ENCODE measurements around the gene MAN2A2. TPM values are rescaled to one million over a fixed set of nuclear protein-coding genes. Genes with fewer than 3 reads are reported as not detected.
A peak's percentile ranks its signal among the peaks of the same experiment; 100 is the strongest.
"Not testable (repeated sequence)": the region's sequence is repeated elsewhere in the genome, so short reads cannot be mapped to it uniquely, and the experiment has no call there.

The MAN2A2 gene
- polyA plus RNA-seq, 2 donors = 15.8 to 22.1 TPM

DNA sequence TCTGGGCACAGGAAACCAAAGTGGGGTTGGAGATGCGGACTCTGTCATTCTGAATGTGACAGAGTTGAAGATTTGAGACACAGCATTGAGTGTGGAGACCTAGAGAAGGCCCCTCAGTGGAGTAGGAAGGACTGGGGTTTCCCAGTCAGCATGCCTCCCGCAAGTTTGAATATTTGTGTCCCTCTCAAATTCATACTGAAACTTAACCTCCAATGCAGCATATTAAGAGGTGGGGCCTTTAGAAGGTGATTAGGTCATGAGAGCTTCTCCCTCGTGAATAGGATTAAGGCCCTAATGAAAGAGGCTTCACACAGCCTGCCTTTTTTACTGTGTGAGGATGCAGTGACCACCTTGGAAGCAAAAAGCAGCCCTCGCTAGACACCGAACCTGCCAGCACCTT lies 21.3 kb downstream of the MAN2A2 start:
- Histone ChIP-seq H3K4me1 (ENCODE audit: control insufficient read depth in 2 of 2, insufficient read depth in 2 of 2, low read length in 1 of 2) (peaks cover 0 to 2% of the 10 kb centered on the region in 2 donors), H3K27me3 (ENCODE audit: control insufficient read depth in 1 of 2, insufficient read depth in 2 of 2, low read length in 2 of 2) (no peaks in the 10 kb centered on the region), H3K4me3 (ENCODE audit: low read depth in 1 of 2, low read length in 2 of 2) (no peak overlapping the region), H3K9me3 (ENCODE audit: control insufficient read depth in 2 of 2, insufficient read depth in 1 of 2, low read depth in 1 of 2, low read length in 1 of 2) (no peaks in the 10 kb centered on the region), H3K36me3 (ENCODE audit: control insufficient read depth in 2 of 2, insufficient read depth in 2 of 2, low read length in 1 of 2) (peaks cover 6 to 14% of the 10 kb centered on the region in 2 donors), H3K27ac (ENCODE audit: low read depth in 2 of 2, low read length in 1 of 2) (no peak overlapping the region)
- WGBS, 2 donors = 79 to 81% methylated on average over 5 of the region's 5 CpGs

GRCh38 chr15:90926766-90927165 lies 23.7 kb downstream of the MAN2A2 start:
- not testable (repeated sequence) for H3K27ac ChIP-seq (ENCODE audit: low read depth in 2 of 2, low read length in 1 of 2); H3K4me3 ChIP-seq (ENCODE audit: low read depth in 1 of 2, low read length in 2 of 2); H3K9me3 ChIP-seq (ENCODE audit: control insufficient read depth in 2 of 2, insufficient read depth in 1 of 2, low read depth in 1 of 2, low read length in 1 of 2); H3K27me3 ChIP-seq (ENCODE audit: control insufficient read depth in 1 of 2, insufficient read depth in 2 of 2, low read length in 2 of 2); H3K4me1 ChIP-seq (ENCODE audit: control insufficient read depth in 2 of 2, insufficient read depth in 2 of 2, low read length in 1 of 2); H3K36me3 ChIP-seq (ENCODE audit: control insufficient read depth in 2 of 2, insufficient read depth in 2 of 2, low read length in 1 of 2)
- WGBS, 2 donors = 92 to 95% methylated on average over 10 of the region's 10 CpGs

GRCh38 chr15:90928106-90928505 lies 25.0 kb downstream of the MAN2A2 start:
- not testable (repeated sequence) for H3K27ac ChIP-seq (ENCODE audit: low read depth in 2 of 2, low read length in 1 of 2); H3K36me3 ChIP-seq (ENCODE audit: control insufficient read depth in 2 of 2, insufficient read depth in 2 of 2, low read length in 1 of 2); H3K27me3 ChIP-seq (ENCODE audit: control insufficient read depth in 1 of 2, insufficient read depth in 2 of 2, low read length in 2 of 2); H3K4me3 ChIP-seq (ENCODE audit: low read depth in 1 of 2, low read length in 2 of 2); H3K9me3 ChIP-seq (ENCODE audit: control insufficient read depth in 2 of 2, insufficient read depth in 1 of 2, low read depth in 1 of 2, low read length in 1 of 2); H3K4me1 ChIP-seq (ENCODE audit: control insufficient read depth in 2 of 2, insufficient read depth in 2 of 2, low read length in 1 of 2)
- 88 to 91% methylated on average over 7 of the region's 7 CpGs for WGBS, 2 donors

DNA sequence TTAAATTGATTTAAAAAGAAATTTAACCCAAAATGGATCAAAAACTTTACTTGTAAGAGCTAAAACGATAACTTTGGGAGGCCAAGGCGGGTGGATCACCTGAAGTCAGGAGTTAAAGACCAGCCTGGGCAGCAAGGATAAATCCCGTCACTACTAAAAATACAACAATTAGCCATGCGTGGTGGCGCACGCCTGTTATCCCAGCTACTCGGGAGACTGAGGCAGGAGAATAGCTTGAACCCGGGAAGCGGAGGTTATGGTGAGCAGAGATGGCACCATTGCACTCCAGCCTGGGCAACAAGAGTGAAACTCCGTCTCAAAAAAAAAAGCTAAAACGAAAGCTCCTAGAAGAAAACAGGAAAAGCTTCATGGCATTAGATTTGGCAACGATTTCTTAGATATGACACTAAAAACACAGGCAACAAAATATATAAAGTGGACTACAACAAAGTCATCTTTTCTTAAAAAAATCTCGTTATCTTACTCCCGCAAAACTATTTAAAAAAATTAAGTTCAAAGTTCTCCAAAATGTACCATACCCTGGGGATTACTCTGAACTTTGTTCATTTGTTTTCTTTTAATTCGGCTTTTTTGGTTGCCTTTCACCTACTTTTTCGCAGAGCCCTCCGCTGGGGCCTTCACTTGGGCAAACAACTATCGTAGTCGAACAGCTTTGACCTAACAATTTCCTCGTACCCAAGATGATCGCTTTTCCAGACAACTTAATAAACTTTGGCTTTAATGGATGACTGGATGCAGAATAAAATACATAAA lies 26.3 kb downstream of the MAN2A2 start:
- Histone ChIP-seq H3K4me1 (ENCODE audit: control insufficient read depth in 2 of 2, insufficient read depth in 2 of 2, low read length in 1 of 2) (peaks cover 0 to 5% of the 10 kb centered on the region in 2 donors), H3K4me3 (ENCODE audit: low read depth in 1 of 2, low read length in 2 of 2) (peak overlapping the region; percentile 58 to 74), H3K27ac (ENCODE audit: low read depth in 2 of 2, low read length in 1 of 2) (peak overlapping the region; percentile 93 to 96), H3K9me3 (ENCODE audit: control insufficient read depth in 2 of 2, insufficient read depth in 1 of 2, low read depth in 1 of 2, low read length in 1 of 2) (no peaks in the 10 kb centered on the region), H3K36me3 (ENCODE audit: control insufficient read depth in 2 of 2, insufficient read depth in 2 of 2, low read length in 1 of 2) (no peaks in the 10 kb centered on the region), H3K27me3 (ENCODE audit: control insufficient read depth in 1 of 2, insufficient read depth in 2 of 2, low read length in 2 of 2) (no peaks in the 10 kb centered on the region)
- 47 to 49% methylated on average over 21 of the region's 21 CpGs for WGBS, 2 donors

- Histone ChIP-seq H3K27ac (ENCODE audit: low read depth in 2 of 2, low read length in 1 of 2) (peak overlapping the region; percentile 93 to 96), H3K4me3 (ENCODE audit: low read depth in 1 of 2, low read length in 2 of 2) (peak overlapping the region; percentile 10 to 74), H3K36me3 (ENCODE audit: control insufficient read depth in 2 of 2, insufficient read depth in 2 of 2, low read length in 1 of 2) (no peaks in the 10 kb centered on the region), H3K9me3 (ENCODE audit: control insufficient read depth in 2 of 2, insufficient read depth in 1 of 2, low read depth in 1 of 2, low read length in 1 of 2) (no peaks in the 10 kb centered on the region), H3K27me3 (ENCODE audit: control insufficient read depth in 1 of 2, insufficient read depth in 2 of 2, low read length in 2 of 2) (no peaks in the 10 kb centered on the region), H3K4me1 (ENCODE audit: control insufficient read depth in 2 of 2, insufficient read depth in 2 of 2, low read length in 1 of 2) (peaks cover 5 to 8% of the 10 kb centered on the region in 2 donors)
- WGBS, 2 donors = 65 to 69% methylated on average over 15 of the region's 15 CpGs
Measured at GRCh38 chr15:90930861-90931574, 27.9 kb downstream of the MAN2A2 start.

DNA sequence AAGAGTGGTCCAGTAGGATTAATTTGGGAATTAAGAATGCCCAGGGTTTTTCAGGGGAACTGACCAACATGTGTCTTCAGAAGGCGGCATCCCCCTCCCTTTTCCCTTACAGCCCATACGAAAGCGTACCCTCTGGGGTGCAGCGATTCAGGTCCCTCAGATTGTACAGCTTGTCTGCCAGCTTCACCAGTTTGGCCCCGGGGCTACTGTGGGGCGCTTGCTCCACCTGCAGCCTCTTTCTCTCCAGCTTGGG lies 28.4 kb downstream of the MAN2A2 start:
- Histone ChIP-seq H3K36me3 (ENCODE audit: control insufficient read depth in 2 of 2, insufficient read depth in 2 of 2, low read length in 1 of 2) (no peaks in the 10 kb centered on the region), H3K4me3 (ENCODE audit: low read depth in 1 of 2, low read length in 2 of 2) (peak overlapping the region in 1 of 2 donors; percentile 9), H3K27ac (ENCODE audit: low read depth in 2 of 2, low read length in 1 of 2) (peak overlapping the region; percentile 93 to 96), H3K9me3 (ENCODE audit: control insufficient read depth in 2 of 2, insufficient read depth in 1 of 2, low read depth in 1 of 2, low read length in 1 of 2) (no peaks in the 10 kb centered on the region), H3K4me1 (ENCODE audit: control insufficient read depth in 2 of 2, insufficient read depth in 2 of 2, low read length in 1 of 2) (peaks cover 8 to 11% of the 10 kb centered on the region in 2 donors), H3K27me3 (ENCODE audit: control insufficient read depth in 1 of 2, insufficient read depth in 2 of 2, low read length in 2 of 2) (no peaks in the 10 kb centered on the region)
- WGBS, 2 donors = 17 to 35% methylated on average over 5 to 6 of the region's 6 CpGs

- peaks cover 9 to 11% of the 10 kb centered on the region in 2 donors for H3K4me1 ChIP-seq (ENCODE audit: control insufficient read depth in 2 of 2, insufficient read depth in 2 of 2, low read length in 1 of 2)
- H3K4me3 ChIP-seq (ENCODE audit: low read depth in 1 of 2, low read length in 2 of 2) = peak within 1 kb of the TSS; percentile 76 to 78
Measured at GRCh38 chr15:90931828-90932659, 28.9 kb downstream of the MAN2A2 start, which contains the start of gene HDDC3. Gene HDDC3 (minus strand): TSS chr15:90932549. CDS start chr15:90932540, 9 bp downstream.

DNA sequence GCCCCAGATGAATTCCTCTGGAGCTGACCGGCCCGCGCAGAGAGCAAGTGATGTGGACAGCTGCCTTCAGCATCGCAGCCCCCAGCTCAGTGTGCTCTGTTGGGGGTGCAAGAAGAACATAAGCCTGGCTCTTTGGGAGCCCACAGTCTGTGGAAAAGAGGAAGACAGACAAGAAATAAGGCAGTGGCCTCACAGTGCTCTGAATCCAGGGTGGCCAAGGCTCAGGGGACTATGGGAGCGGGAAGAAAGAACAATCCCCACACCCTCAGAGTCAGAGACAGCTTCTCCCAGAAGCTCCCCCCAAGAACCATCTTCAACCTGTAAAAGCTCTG lies 29.5 kb downstream of the MAN2A2 start:
- 13 to 14% methylated on average over 5 of the region's 5 CpGs for WGBS, 2 donors
- Histone ChIP-seq H3K4me1 (ENCODE audit: control insufficient read depth in 2 of 2, insufficient read depth in 2 of 2, low read length in 1 of 2) (peaks cover 9 to 11% of the 10 kb centered on the region in 2 donors), H3K36me3 (ENCODE audit: control insufficient read depth in 2 of 2, insufficient read depth in 2 of 2, low read length in 1 of 2) (no peaks in the 10 kb centered on the region), H3K4me3 (ENCODE audit: low read depth in 1 of 2, low read length in 2 of 2) (no peak overlapping the region), H3K9me3 (ENCODE audit: control insufficient read depth in 2 of 2, insufficient read depth in 1 of 2, low read depth in 1 of 2, low read length in 1 of 2) (no peaks in the 10 kb centered on the region), H3K27ac (ENCODE audit: low read depth in 2 of 2, low read length in 1 of 2) (peak overlapping the region; percentile 93 to 96), H3K27me3 (ENCODE audit: control insufficient read depth in 1 of 2, insufficient read depth in 2 of 2, low read length in 2 of 2) (no peaks in the 10 kb centered on the region)

More at GRCh38 chr15:90931828-90932659, 28.9 kb downstream of the MAN2A2 start, which contains the start of gene HDDC3:
- no peaks in the 10 kb centered on the region for H3K9me3 ChIP-seq (ENCODE audit: control insufficient read depth in 2 of 2, insufficient read depth in 1 of 2, low read depth in 1 of 2, low read length in 1 of 2)
- H3K27ac ChIP-seq (ENCODE audit: low read depth in 2 of 2, low read length in 1 of 2) = peak within 1 kb of the TSS; percentile 93 to 96
- no peaks in the 10 kb centered on the region for H3K36me3 ChIP-seq (ENCODE audit: control insufficient read depth in 2 of 2, insufficient read depth in 2 of 2, low read length in 1 of 2)
- H3K27me3 ChIP-seq (ENCODE audit: control insufficient read depth in 1 of 2, insufficient read depth in 2 of 2, low read length in 2 of 2) = no peaks in the 10 kb centered on the region
- 0 to 1% methylated on average over 46 to 52 of the region's 52 CpGs for whole genome bisulfite sequencing, 2 donors

DNA sequence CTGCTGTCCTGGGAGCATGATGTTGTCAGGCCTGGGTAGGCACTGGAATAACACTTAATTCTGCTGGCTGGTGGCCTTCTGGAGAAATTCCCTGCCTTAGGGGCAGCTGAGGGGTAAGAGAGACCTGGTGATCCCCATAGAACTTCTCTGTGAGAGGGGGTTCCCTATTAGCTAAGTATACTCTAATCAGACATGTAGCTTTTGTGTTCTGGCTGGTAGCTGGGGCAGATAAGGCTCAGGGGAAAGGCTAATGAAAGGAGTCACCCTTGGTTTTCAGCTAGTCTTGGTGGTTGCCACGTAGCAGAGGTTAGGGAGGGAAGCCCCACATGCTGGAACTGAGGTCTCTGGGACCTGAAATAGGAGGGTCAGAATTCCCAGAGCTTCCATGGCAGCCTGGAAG lies 30.2 kb downstream of the MAN2A2 start:
- Histone ChIP-seq H3K4me3 (ENCODE audit: low read depth in 1 of 2, low read length in 2 of 2) (no peak overlapping the region), H3K27me3 (ENCODE audit: control insufficient read depth in 1 of 2, insufficient read depth in 2 of 2, low read length in 2 of 2) (no peaks in the 10 kb centered on the region), H3K36me3 (ENCODE audit: control insufficient read depth in 2 of 2, insufficient read depth in 2 of 2, low read length in 1 of 2) (peaks cover 0 to 1% of the 10 kb centered on the region in 2 donors), H3K9me3 (ENCODE audit: control insufficient read depth in 2 of 2, insufficient read depth in 1 of 2, low read depth in 1 of 2, low read length in 1 of 2) (no peaks in the 10 kb centered on the region), H3K27ac (ENCODE audit: low read depth in 2 of 2, low read length in 1 of 2) (no peak overlapping the region), H3K4me1 (ENCODE audit: control insufficient read depth in 2 of 2, insufficient read depth in 2 of 2, low read length in 1 of 2) (peaks cover 9 to 11% of the 10 kb centered on the region in 2 donors)
- 67 to 69% methylated on average over 1 of the region's 1 CpG for WGBS, 2 donors

Data from esophagus (tissue), 2 donors.